Astrocyte of the spinal cord (primary cell): Measurements from ENCODE around the gene DNAJC9.

ENCODE experiments used
- DNase-seq: peaks from one replicate; pipeline ENCODE4 v3.0.0; 2011; ENCODE audit warnings: low read depth, low spot score
- H3K4me3 ChIP-seq: 2 replicates; pipeline ENCODE4 v1.5.1; 2011; ENCODE audit warnings: low read depth, mild to moderate bottlenecking, low read length, moderate library complexity
- CTCF ChIP-seq: IDR thresholded peaks from 2 replicates; pipeline ENCODE4 v1.5.1; 2012; ENCODE audit warnings: low read depth, mild to moderate bottlenecking, low read length, inconsistent platforms
- in situ Hi-C: cut with HindIII; loops from 2 replicates; pipeline ENCODE4 v1.10.0; 2017; ENCODE audit warnings: low sequenced_read_pairs

Gene DNAJC9

GRCh38 chr10:73239908-73240307 is 7.1 kb downstream of the DNAJC9 start:
- TF ChIP-seq CTCF, result no peak
- DNase-seq, result no peak
- in situ Hi-C loops, result no loop called here
- no peak overlapping the region for H3K4me3 ChIP-seq

GRCh38 chr10:73238990-73239566 is 8.0 kb downstream of the DNAJC9 start:
- TF ChIP-seq CTCF, result no peak
- in situ Hi-C loops, result no loop called here

GRCh38 chr10:73234695-73235094 is 12.4 kb downstream of the DNAJC9 start:
- in situ Hi-C loops, result no loop called here
- H3K4me3 ChIP-seq, result no peak overlapping the region

More at GRCh38 chr10:73238990-73239566, 8.0 kb downstream of the DNAJC9 start:
- H3K4me3 ChIP-seq, result no peak overlapping the region
- no peak for DNase-seq

GRCh38 chr10:73233883-73234282 is 13.2 kb downstream of the DNAJC9 start:
- DNase-seq, result no peak
- in situ Hi-C loops, result no loop called here
- TF ChIP-seq CTCF, result no peak
- H3K4me3 ChIP-seq, result no peak overlapping the region

More at GRCh38 chr10:73234695-73235094, 12.4 kb downstream of the DNAJC9 start:
- no peak for DNase-seq
- TF ChIP-seq CTCF, result no peak

GRCh38 chr10:73232887-73233286 is 14.2 kb downstream of the DNAJC9 start:
- in situ Hi-C loops, result no loop called here
- no peak for DNase-seq
- peak; percentile 11 for TF ChIP-seq CTCF
- H3K4me3 ChIP-seq, result no peak overlapping the region

- in situ Hi-C loops, result no loop called here
- TF ChIP-seq CTCF, result no peak
- no peak for DNase-seq
- H3K4me3 ChIP-seq, result no peak overlapping the region
Measured at GRCh38 chr10:73229567-73229966, 17.5 kb downstream of the DNAJC9 start.
